SK-N-SH treated with all-trans-retinoic acid at 6 μM for 48 hours (cell line): ENCODE results near the gene CCSER1.

ENCODE experiments used
- ARNTL ChIP-seq: fragments of 450-650 bp; formaldehyde crosslinking; IDR thresholded peaks from 2 replicates; pipeline ENCODE4 v1.5.0; 2020; ENCODE audit warnings: low read depth, mild to moderate bottlenecking, moderate library complexity, borderline replicate concordance
- RARB ChIP-seq: fragments of 250-450 bp; sonication (Bioruptor Pico); IDR thresholded peaks from 2 replicates; pipeline ENCODE4 v1.8.0; 2021; ENCODE audit warnings: mild to moderate bottlenecking, moderate library complexity
- TCF4 ChIP-seq: fragments of 250-450 bp; sonication (Bioruptor Pico); IDR thresholded peaks from 2 replicates; pipeline ENCODE4 v1.8.0; 2021; ENCODE audit warnings: mild to moderate bottlenecking, moderate library complexity, borderline replicate concordance
- TOX ChIP-seq: fragments of 250-450 bp; sonication (Bioruptor Pico); IDR thresholded peaks from 2 replicates; pipeline ENCODE4 v1.8.0; 2021; ENCODE audit warnings: mild to moderate bottlenecking, moderate library complexity, borderline replicate concordance
- ZNF70 ChIP-seq: fragments of 450-650 bp; formaldehyde crosslinking; IDR thresholded peaks from 2 replicates; pipeline ENCODE4 v1.5.0; 2020; ENCODE audit warnings: mild to moderate bottlenecking, moderate library complexity

GRCh38 chr4:90438522-90438921 lies 311.3 kb downstream of the CCSER1 start:
- TF ChIP-seq ARNTL (CRISPR knock-in tag) (no peak), TCF4 (CRISPR knock-in tag) (no peak), ZNF70 (CRISPR knock-in tag) (no peak), TOX (CRISPR knock-in tag) (no peak), RARB (CRISPR knock-in tag) (no peak)
